Measurements from ENCODE around the gene TRIM75. TPM values are rescaled to one million over a fixed set of nuclear protein-coding genes. Genes with fewer than 3 reads are reported as not detected.
"Not testable (repeated sequence)": the region's sequence is repeated elsewhere in the genome, so short reads cannot be mapped to it uniquely, and the experiment has no call there.

The TRIM75 gene
- total RNA-seq, 2 donors from 2014 or later = not detected

- no peaks in the 10 kb centered on the region for H3K9me3 ChIP-seq
- no peaks in the 10 kb centered on the region for H3K36me3 ChIP-seq (replicated peaks in 1 of 2; ENCODE audit: insufficient read depth in 1 of 2, low read depth in 2 of 2)
- DNase-seq = no peak
- no peak overlapping the region for H3K4me3 ChIP-seq
- TF ChIP-seq, protein P1, sequence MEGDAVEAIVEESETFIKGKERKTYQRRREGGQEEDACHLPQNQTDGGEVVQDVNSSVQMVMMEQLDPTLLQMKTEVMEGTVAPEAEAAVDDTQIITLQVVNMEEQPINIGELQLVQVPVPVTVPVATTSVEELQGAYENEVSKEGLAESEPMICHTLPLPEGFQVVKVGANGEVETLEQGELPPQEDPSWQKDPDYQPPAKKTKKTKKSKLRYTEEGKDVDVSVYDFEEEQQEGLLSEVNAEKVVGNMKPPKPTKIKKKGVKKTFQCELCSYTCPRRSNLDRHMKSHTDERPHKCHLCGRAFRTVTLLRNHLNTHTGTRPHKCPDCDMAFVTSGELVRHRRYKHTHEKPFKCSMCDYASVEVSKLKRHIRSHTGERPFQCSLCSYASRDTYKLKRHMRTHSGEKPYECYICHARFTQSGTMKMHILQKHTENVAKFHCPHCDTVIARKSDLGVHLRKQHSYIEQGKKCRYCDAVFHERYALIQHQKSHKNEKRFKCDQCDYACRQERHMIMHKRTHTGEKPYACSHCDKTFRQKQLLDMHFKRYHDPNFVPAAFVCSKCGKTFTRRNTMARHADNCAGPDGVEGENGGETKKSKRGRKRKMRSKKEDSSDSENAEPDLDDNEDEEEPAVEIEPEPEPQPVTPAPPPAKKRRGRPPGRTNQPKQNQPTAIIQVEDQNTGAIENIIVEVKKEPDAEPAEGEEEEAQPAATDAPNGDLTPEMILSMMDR (IDR thresholded peaks at IDR 0.05) = no peak
- no peak for TF ChIP-seq POLR2A (IDR thresholded peaks at IDR 0.05)
- no peaks in the 10 kb centered on the region for H3K27me3 ChIP-seq
- intact Hi-C loops (cut with DNase I) = no loop called here
- H3K4me1 ChIP-seq = no peaks in the 10 kb centered on the region
- 25 to 50% methylated on average over 1 of the region's 1 CpG for WGBS, 2 donors
- no peak overlapping the region for H3K27ac ChIP-seq
- ATAC-seq = no peak
Observed at GRCh38 chr4:165060938-165061337, 7.3 kb downstream of the TRIM75 start.

DNA sequence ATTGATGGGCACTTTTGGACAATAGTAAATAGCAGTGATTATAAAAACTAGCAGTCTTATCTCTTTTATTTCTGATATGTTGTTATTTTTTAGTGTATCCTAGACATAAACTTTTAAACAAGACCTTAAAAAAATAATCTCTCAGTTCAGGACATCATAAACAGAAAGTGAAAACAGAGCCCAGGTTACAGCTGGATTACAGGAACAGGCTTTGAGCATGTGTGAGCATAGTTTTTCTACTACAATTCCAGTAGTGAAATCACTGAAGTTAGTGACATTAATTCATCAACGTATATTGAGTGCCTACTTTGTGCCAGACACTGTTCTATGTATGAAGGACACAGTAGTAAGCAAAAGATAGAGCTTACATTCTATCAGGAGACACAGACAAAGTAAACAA lies 16.9 kb downstream of the TRIM75 start:
- Histone ChIP-seq H3K27ac (no peak overlapping the region), H3K36me3 (replicated peaks in 1 of 2; ENCODE audit: insufficient read depth in 1 of 2, low read depth in 2 of 2) (no peaks in the 10 kb centered on the region), H3K4me3 (no peak overlapping the region), H3K27me3 (no peaks in the 10 kb centered on the region), H3K4me1 (no peaks in the 10 kb centered on the region), H3K9me3 (no peaks in the 10 kb centered on the region)
- ATAC-seq = no peak
- DNase-seq = no peak
- intact Hi-C loops (cut with DNase I) = no loop called here
- WGBS, 2 donors = 30 to 31% methylated on average over 1 of the region's 1 CpG
- no peak for TF ChIP-seq POLR2A (IDR thresholded peaks at IDR 0.05)
- TF ChIP-seq, protein P1 (IDR thresholded peaks at IDR 0.05) = no peak

- H3K27ac ChIP-seq; H3K36me3 ChIP-seq (replicated peaks in 1 of 2; ENCODE audit: insufficient read depth in 1 of 2, low read depth in 2 of 2); intact Hi-C loops (cut with DNase I); H3K4me3 ChIP-seq; ATAC-seq; H3K4me1 ChIP-seq; DNase-seq; H3K27me3 ChIP-seq; H3K9me3 ChIP-seq: not testable (repeated sequence)
- 24 to 45% methylated on average over 11 of the region's 11 CpGs for WGBS, 2 donors
Observed at GRCh38 chr4:165073346-165073745, 19.7 kb downstream of the TRIM75 start.

DNA sequence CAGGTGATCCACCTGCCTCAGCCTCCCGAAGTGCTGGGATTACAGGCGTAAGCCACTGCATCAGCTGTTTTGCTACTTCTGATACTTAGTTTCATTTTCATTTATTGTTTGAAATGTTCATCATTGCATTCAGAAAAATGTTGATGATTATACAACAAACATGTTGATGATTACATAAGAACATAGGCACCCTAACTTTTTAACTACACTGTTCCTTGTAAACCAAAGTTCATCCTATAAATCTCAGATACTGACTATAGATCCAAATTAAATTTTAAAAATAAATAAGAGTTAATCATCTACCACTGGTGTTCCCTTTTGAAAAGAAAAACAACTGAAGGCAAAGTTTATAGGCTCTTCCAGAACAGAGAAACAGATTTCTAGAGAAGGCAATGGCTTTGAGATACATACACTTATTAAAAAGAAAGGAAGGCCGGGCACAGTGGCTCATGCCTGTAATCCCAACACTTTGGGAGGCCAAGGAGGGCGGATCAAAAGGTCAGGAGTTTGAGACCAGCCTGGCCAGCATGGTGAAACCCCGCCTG lies 23.4 kb downstream of the TRIM75 start:
- no peak overlapping the region for H3K4me3 ChIP-seq
- no peaks in the 10 kb centered on the region for H3K4me1 ChIP-seq
- no peak for ATAC-seq
- no peak overlapping the region for H3K27ac ChIP-seq
- H3K27me3 ChIP-seq = no peaks in the 10 kb centered on the region
- intact Hi-C loops (cut with DNase I) = no loop called here
- WGBS, 2 donors = 91 to 96% methylated on average over 5 of the region's 5 CpGs
- no peaks in the 10 kb centered on the region for H3K9me3 ChIP-seq
- peaks cover 0 to 7% of the 10 kb centered on the region in 2 donors for H3K36me3 ChIP-seq (replicated peaks in 1 of 2; ENCODE audit: insufficient read depth in 1 of 2, low read depth in 2 of 2)
- DNase-seq = no peak
- TF ChIP-seq POLR2A (IDR thresholded peaks at IDR 0.05) = no peak
- TF ChIP-seq, protein P1 (IDR thresholded peaks at IDR 0.05) = no peak

GRCh38 chr4:165079476-165079875 lies 25.8 kb downstream of the TRIM75 start:
- H3K4me3 ChIP-seq = no peak overlapping the region
- H3K36me3 ChIP-seq (replicated peaks in 1 of 2; ENCODE audit: insufficient read depth in 1 of 2, low read depth in 2 of 2) = peaks cover 0 to 8% of the 10 kb centered on the region in 2 donors
- DNase-seq (peak in 3 of 4 donors; percentile 11 to 35 (median 33)), ATAC-seq (no peak)
- H3K27me3 ChIP-seq = no peaks in the 10 kb centered on the region
- H3K9me3 ChIP-seq = no peaks in the 10 kb centered on the region
- 15 to 38% methylated on average over 6 of the region's 6 CpGs for WGBS, 2 donors
- no peaks in the 10 kb centered on the region for H3K4me1 ChIP-seq
- TF ChIP-seq, protein P1 (IDR thresholded peaks at IDR 0.05) = no peak
- no peak for TF ChIP-seq POLR2A (IDR thresholded peaks at IDR 0.05)
- no peak overlapping the region for H3K27ac ChIP-seq
- intact Hi-C loops (cut with DNase I) = no loop called here

DNA sequence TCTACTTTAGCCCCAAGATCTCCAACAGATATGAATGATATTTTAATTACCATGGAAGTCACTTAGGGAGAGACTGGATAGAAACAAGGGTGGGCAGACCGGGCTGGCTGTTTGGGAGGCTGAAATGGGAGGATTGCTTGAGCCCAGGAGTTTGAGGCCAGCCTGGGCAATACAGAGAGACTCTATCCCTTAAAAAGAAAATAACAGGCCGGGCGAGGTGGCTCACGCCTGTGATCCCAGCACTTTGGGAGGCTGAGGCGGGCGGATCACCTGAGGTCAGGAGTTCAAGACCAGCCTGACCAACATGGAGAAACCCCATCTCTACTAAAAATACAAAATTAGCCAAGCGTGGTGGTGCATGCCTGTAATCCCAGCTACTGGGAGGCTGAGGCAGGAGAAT lies 31.1 kb downstream of the TRIM75 start:
- H3K36me3 ChIP-seq (replicated peaks in 1 of 2; ENCODE audit: insufficient read depth in 1 of 2, low read depth in 2 of 2) = peaks cover 0 to 23% of the 10 kb centered on the region in 2 donors
- H3K4me3 ChIP-seq; H3K9me3 ChIP-seq; H3K27me3 ChIP-seq; H3K4me1 ChIP-seq; ATAC-seq; H3K27ac ChIP-seq; DNase-seq; intact Hi-C loops (cut with DNase I): not testable (repeated sequence)
- 95 to 96% methylated on average over 7 of the region's 7 CpGs for WGBS, 2 donors

Measured in body of pancreas (tissue), 4 donors.